HepG2 (cell line): ENCODE data around the gene NTN4. TPM values are rescaled to one million over a fixed set of nuclear protein-coding genes. Genes with fewer than 3 reads are reported as not detected.
A peak's percentile ranks its signal among the peaks of the same experiment; 100 is the strongest.

Experiments used
- ARID4A ChIP-seq: sonication (generic); formaldehyde crosslinking; IDR thresholded peaks from 2 replicates; pipeline ENCODE4 v1.5.0; 2020; ENCODE audit warnings: mild to moderate bottlenecking, missing genetic modification reagents, borderline replicate concordance
- ARNT2 ChIP-seq: sonication (generic); formaldehyde crosslinking; IDR thresholded peaks from 2 replicates; pipeline ENCODE4 v1.8.0; 2022; ENCODE audit warnings: mild to moderate bottlenecking, low read depth, missing genetic modification reagents, moderate library complexity
- HNRNPL ChIP-seq: fragments of 200-400 bp; formaldehyde crosslinking; IDR thresholded peaks from 2 replicates; pipeline ENCODE4 v1.6.1; 2017; ENCODE audit warnings: mild to moderate bottlenecking, low read depth, low read length
- KLF9 ChIP-seq: IDR thresholded peaks from 2 replicates; pipeline ENCODE4 v1.6.1; 2016; ENCODE audit warnings: low read depth
- NCOA2 ChIP-seq: sonication (generic); formaldehyde crosslinking; IDR thresholded peaks from 2 replicates; pipeline ENCODE4 v1.8.0; 2022; ENCODE audit warnings: inconsistent platforms
- NKX3-1 ChIP-seq: sonication (generic); formaldehyde crosslinking; IDR thresholded peaks from 2 replicates; pipeline ENCODE4 v1.5.0; 2020; ENCODE audit warnings: missing genetic modification reagents
- PATZ1 ChIP-seq: sonication (generic); formaldehyde crosslinking; IDR thresholded peaks from 2 replicates; pipeline ENCODE4 v1.4.0; 2020; ENCODE audit warnings: missing genetic modification reagents
- RAD21 ChIP-seq: fragments of 450-650 bp; formaldehyde crosslinking; IDR thresholded peaks from 2 replicates; pipeline ENCODE4 v1.5.0; 2020; ENCODE audit warnings: mild to moderate bottlenecking
- SMAD1 ChIP-seq: sonication (generic); formaldehyde crosslinking; IDR thresholded peaks from 2 replicates; pipeline ENCODE4 v1.4.0; 2020; ENCODE audit warnings: missing genetic modification reagents, low read depth, mild to moderate bottlenecking, borderline replicate concordance
- SMAD3 ChIP-seq: sonication (generic); formaldehyde crosslinking; IDR thresholded peaks from 2 replicates; pipeline ENCODE4 v1.4.0; 2020; ENCODE audit warnings: missing genetic modification reagents
- TMF1 ChIP-seq: sonication (generic); formaldehyde crosslinking; IDR thresholded peaks from 2 replicates; pipeline ENCODE4 v1.8.1; 2022; ENCODE audit warnings: low read depth, missing genetic modification reagents
- ZBTB14 ChIP-seq: sonication (generic); formaldehyde crosslinking; IDR thresholded peaks from 2 replicates; pipeline ENCODE4 v1.4.0; 2020; ENCODE audit warnings: missing genetic modification reagents
- ZBTB4 ChIP-seq: sonication (generic); formaldehyde crosslinking; IDR thresholded peaks from 2 replicates; pipeline ENCODE4 v1.4.0; 2020; ENCODE audit warnings: missing genetic modification reagents, mild to moderate bottlenecking, borderline replicate concordance
- ZKSCAN8 ChIP-seq: IDR thresholded peaks from 2 replicates; pipeline ENCODE4 v1.6.1; 2016; ENCODE audit warnings: borderline replicate concordance, missing genetic modification reagents, missing compliant biosample characterization
- ZNF503 ChIP-seq: sonication (generic); formaldehyde crosslinking; IDR thresholded peaks from 2 replicates; pipeline ENCODE4 v1.4.0; 2020; ENCODE audit warnings: missing genetic modification reagents
- polyA plus RNA-seq, 8 experiments: library from polyadenylated mRNA; depleted of rRNA in 3 of 8; stranded (reverse) in 7 of 8; unstranded in 1 of 8; fragments of >200 nt; fragmentation: Illumina TruSeq in 4 of 8; extraction: Trizol in 4 of 8; gene quantifications; 2 replicates each; pipeline versions ENCODE4 v1.2.1 to v1.2.3, GENCODE V29; 2011 to 2016; ENCODE audit warnings: low read depth in 4 of 8, missing spikeins in 1 of 8, mixed read lengths in 1 of 8; ENCODE audit not compliant: insufficient read depth in 1 of 8
- total RNA-seq, 5 experiments: library from RNA; depleted of rRNA; stranded (reverse); fragments of >200 nt; fragmentation: Illumina TruSeq; extraction: Trizol; gene quantifications; 2 replicates each; pipeline ENCODE4 v1.2.3, GENCODE V29; 2016; ENCODE audit warnings: low read depth in 1 of 5

NTN4 gene
- total and polyA plus RNA-seq, 2 of the 13 experiments (the other 11 are each of a cell fraction or from before 2014, with no cell fraction given): 7.8 to 11.5 TPM

GRCh38 chr12:95789126-95790032 is 1.2 kb downstream of the NTN4 start (continued):
- TF ChIP-seq ARID4A (CRISPR knock-in tag) (peak; percentile 15; the same call in 1 of the 2 replicates), RAD21 (CRISPR knock-in tag) (no peak), NCOA2 (CRISPR knock-in tag) (0 out of 2 replicates have a peak, but pooled peaks have one; percentile 36), ZNF503 (CRISPR knock-in tag) (no peak), ARNT2 (CRISPR knock-in tag) (peak; percentile 67; the same call in 1 of the 2 replicates), SMAD1 (peak; percentile 64; the same call in 1 of the 2 replicates), NKX3-1 (CRISPR knock-in tag) (no peak), SMAD3 (CRISPR knock-in tag) (no peak), TMF1 (CRISPR knock-in tag) (no peak), PATZ1 (CRISPR knock-in tag) (no peak), ZBTB4 (peak; percentile 84; the same call in 1 of the 2 replicates), KLF9 (CRISPR knock-in tag) (no peak), ZBTB14 (CRISPR knock-in tag) (no peak), ZKSCAN8 (CRISPR knock-in tag) (no peak), HNRNPL (0 out of 2 replicates have a peak, but pooled peaks have one; percentile 2)
